ENCODE results near the gene ST7.
"Not testable (repeated sequence)": the region's sequence is repeated elsewhere in the genome, so short reads cannot be mapped to it uniquely, and the experiment has no call there.

ST7 gene

GRCh38 chr7:116929914-116930913, 23.1 kb upstream of the ST7 start:
- Histone ChIP-seq H3K36me3 (ENCODE audit: control insufficient read depth, low read depth, low read length) (no peaks in the 10 kb centered on the region), H3K4me3 (ENCODE audit: low read length) (no peak overlapping the region), H3K27ac (ENCODE audit: low read length) (no peak overlapping the region)

GRCh38 chr7:116932566-116932965, 20.7 kb upstream of the ST7 start:
- Histone ChIP-seq H3K4me1 (ENCODE audit: control insufficient read depth, low read depth, low read length) (peaks cover 1% of the 10 kb centered on the region), H3K4me3 (ENCODE audit: low read length) (no peak overlapping the region), H3K9ac (ENCODE audit: low read length) (no peak overlapping the region), H3K36me3 (ENCODE audit: control insufficient read depth, low read depth, low read length) (no peaks in the 10 kb centered on the region), H3K27ac (ENCODE audit: low read length) (no peak overlapping the region), H3K27me3 (ENCODE audit: control insufficient read depth, insufficient read depth, low read length) (peaks cover 9% of the 10 kb centered on the region), H3K9me3 (ENCODE audit: control insufficient read depth, low read depth, low read length) (no peaks in the 10 kb centered on the region)

More at GRCh38 chr7:116929914-116930913, 23.1 kb upstream of the ST7 start:
- no peak overlapping the region for H3K9ac ChIP-seq (ENCODE audit: low read length)
- peaks cover 9% of the 10 kb centered on the region for H3K27me3 ChIP-seq (ENCODE audit: control insufficient read depth, insufficient read depth, low read length)
- H3K4me1 ChIP-seq (ENCODE audit: control insufficient read depth, low read depth, low read length): peaks cover 5% of the 10 kb centered on the region
- H3K9me3 ChIP-seq (ENCODE audit: control insufficient read depth, low read depth, low read length): no peaks in the 10 kb centered on the region

DNA sequence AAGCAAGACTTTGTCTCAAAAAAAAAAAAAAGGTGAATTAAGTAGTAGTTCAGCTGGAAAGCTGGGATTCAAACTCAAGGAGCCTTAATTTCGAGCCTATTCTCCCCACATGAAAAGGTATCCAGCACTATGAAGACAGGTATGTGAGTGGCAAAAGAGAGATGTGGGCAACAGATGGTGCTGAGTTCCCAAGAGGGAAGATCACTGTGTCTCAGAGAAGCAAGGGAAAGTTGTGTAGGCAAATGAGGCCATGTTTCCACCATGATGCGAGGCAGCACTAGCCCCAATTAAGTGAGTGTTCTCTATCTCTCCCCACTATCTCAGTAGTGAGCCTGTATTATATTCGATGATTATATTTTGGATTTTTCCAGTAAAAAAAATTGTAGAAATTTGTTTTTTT, 19.8 kb upstream of the ST7 start:
- Histone ChIP-seq H3K4me1 (ENCODE audit: control insufficient read depth, low read depth, low read length) (no peaks in the 10 kb centered on the region), H3K9me3 (ENCODE audit: control insufficient read depth, low read depth, low read length) (no peaks in the 10 kb centered on the region), H3K36me3 (ENCODE audit: control insufficient read depth, low read depth, low read length) (no peaks in the 10 kb centered on the region), H3K27ac (ENCODE audit: low read length) (no peak overlapping the region), H3K27me3 (ENCODE audit: control insufficient read depth, insufficient read depth, low read length) (peaks cover 9% of the 10 kb centered on the region), H3K9ac (ENCODE audit: low read length) (no peak overlapping the region), H3K4me3 (ENCODE audit: low read length) (no peak overlapping the region)

GRCh38 chr7:116934580-116934979, 18.7 kb upstream of the ST7 start:
- Histone ChIP-seq H3K4me1 (ENCODE audit: control insufficient read depth, low read depth, low read length) (no peaks in the 10 kb centered on the region), H3K4me3 (ENCODE audit: low read length) (no peak overlapping the region)

DNA sequence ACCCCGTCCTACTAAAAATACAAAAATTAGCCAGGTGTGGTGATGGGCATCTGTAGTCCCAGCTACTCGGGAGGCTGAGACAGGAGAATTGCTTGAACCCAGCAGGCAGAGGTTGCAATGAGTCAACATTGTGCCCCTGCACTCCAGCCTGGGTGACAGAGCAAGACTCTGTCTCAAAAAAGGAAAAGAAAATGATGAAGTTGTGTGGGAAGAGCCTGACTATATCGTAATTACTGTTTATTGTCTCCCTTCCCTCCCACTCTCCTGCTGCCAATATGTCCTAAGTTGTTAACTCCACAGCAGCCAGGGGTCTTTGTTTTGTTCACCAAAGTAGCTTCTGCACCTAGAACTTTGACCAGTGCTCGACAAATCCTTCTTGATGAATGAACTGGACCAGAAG, 16.5 kb upstream of the ST7 start:
- not testable (repeated sequence) for H3K9me3 ChIP-seq (ENCODE audit: control insufficient read depth, low read depth, low read length); H3K4me1 ChIP-seq (ENCODE audit: control insufficient read depth, low read depth, low read length); H3K9ac ChIP-seq (ENCODE audit: low read length); H3K36me3 ChIP-seq (ENCODE audit: control insufficient read depth, low read depth, low read length); H3K27ac ChIP-seq (ENCODE audit: low read length); H3K27me3 ChIP-seq (ENCODE audit: control insufficient read depth, insufficient read depth, low read length); H3K4me3 ChIP-seq (ENCODE audit: low read length)

More at GRCh38 chr7:116934580-116934979, 18.7 kb upstream of the ST7 start:
- no peak overlapping the region for H3K27ac ChIP-seq (ENCODE audit: low read length)
- peaks cover 9% of the 10 kb centered on the region for H3K27me3 ChIP-seq (ENCODE audit: control insufficient read depth, insufficient read depth, low read length)
- H3K9me3 ChIP-seq (ENCODE audit: control insufficient read depth, low read depth, low read length): no peaks in the 10 kb centered on the region
- H3K36me3 ChIP-seq (ENCODE audit: control insufficient read depth, low read depth, low read length): no peaks in the 10 kb centered on the region
- no peak overlapping the region for H3K9ac ChIP-seq (ENCODE audit: low read length)

DNA sequence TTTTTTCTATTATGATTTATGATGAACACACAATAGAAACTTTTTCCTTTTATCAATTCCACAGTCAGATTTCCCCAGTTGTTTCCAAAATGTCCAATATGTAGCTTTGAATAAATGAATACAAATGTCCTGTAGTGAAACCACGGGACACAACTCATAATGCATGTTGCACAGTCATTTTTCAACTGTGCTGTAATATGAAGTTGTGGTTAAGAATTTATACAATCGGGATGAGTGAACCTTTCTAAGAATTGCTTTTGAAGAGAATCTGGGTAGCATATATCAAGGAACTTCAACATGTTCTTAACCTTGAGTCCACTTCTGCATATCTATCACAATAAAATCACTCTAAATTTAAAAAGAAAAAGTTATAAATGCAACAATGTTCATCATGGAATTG, 14.6 kb upstream of the ST7 start:
- Histone ChIP-seq H3K4me1 (ENCODE audit: control insufficient read depth, low read depth, low read length) (no peaks in the 10 kb centered on the region), H3K4me3 (ENCODE audit: low read length) (no peak overlapping the region), H3K9me3 (ENCODE audit: control insufficient read depth, low read depth, low read length) (no peaks in the 10 kb centered on the region), H3K9ac (ENCODE audit: low read length) (no peak overlapping the region), H3K36me3 (ENCODE audit: control insufficient read depth, low read depth, low read length) (no peaks in the 10 kb centered on the region), H3K27me3 (ENCODE audit: control insufficient read depth, insufficient read depth, low read length) (no peaks in the 10 kb centered on the region), H3K27ac (ENCODE audit: low read length) (no peak overlapping the region)

DNA sequence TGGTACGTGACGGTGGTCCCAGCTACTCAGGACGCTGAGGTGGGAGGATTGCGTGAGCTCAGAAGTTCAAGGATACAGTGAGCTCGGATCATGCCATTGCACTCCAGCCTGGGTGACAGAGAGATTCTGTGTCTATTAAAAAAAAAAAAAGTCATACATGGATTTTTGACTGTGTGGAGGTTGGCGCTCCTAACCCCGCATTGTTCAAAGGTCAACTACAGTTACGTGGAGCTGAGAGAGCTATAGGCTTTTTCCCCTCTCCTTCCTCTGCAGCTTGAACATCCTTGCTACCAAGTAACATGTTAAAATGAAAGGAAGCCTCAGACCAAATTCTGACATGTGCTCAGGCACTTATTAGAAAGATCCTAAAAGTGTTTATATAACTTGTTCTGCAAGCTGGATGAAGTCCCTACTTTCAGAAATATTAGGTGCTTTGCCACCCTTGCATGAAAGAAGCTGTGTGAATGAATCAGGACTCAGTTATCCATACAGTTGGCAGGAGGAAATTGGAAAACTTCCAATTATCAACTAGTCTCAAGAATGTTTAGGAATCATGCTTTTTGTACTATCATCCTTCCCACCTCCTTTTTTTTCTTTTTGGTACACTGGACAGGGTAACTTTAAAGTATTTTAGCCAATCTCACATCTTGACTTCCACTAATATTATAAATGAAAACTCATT, 12.5 kb upstream of the ST7 start:
- no peak overlapping the region for H3K9ac ChIP-seq (ENCODE audit: low read length)
- no peaks in the 10 kb centered on the region for H3K36me3 ChIP-seq (ENCODE audit: control insufficient read depth, low read depth, low read length)
- H3K4me3 ChIP-seq (ENCODE audit: low read length): no peak overlapping the region
- H3K4me1 ChIP-seq (ENCODE audit: control insufficient read depth, low read depth, low read length): no peaks in the 10 kb centered on the region
- H3K27ac ChIP-seq (ENCODE audit: low read length): no peak overlapping the region
- H3K9me3 ChIP-seq (ENCODE audit: control insufficient read depth, low read depth, low read length): no peaks in the 10 kb centered on the region
- no peaks in the 10 kb centered on the region for H3K27me3 ChIP-seq (ENCODE audit: control insufficient read depth, insufficient read depth, low read length)

- Histone ChIP-seq H3K27me3 (ENCODE audit: control insufficient read depth, insufficient read depth, low read length) (no peaks in the 10 kb centered on the region), H3K27ac (ENCODE audit: low read length) (no peak overlapping the region), H3K4me3 (ENCODE audit: low read length) (no peak overlapping the region), H3K36me3 (ENCODE audit: control insufficient read depth, low read depth, low read length) (no peaks in the 10 kb centered on the region), H3K9me3 (ENCODE audit: control insufficient read depth, low read depth, low read length) (no peaks in the 10 kb centered on the region), H3K9ac (ENCODE audit: low read length) (no peak overlapping the region), H3K4me1 (ENCODE audit: control insufficient read depth, low read depth, low read length) (no peaks in the 10 kb centered on the region)
These were observed 10.8 kb upstream of the ST7 start for GRCh38 chr7:116942504-116942903.

- no peak overlapping the region for H3K27ac ChIP-seq (ENCODE audit: low read length)
- H3K4me1 ChIP-seq (ENCODE audit: control insufficient read depth, low read depth, low read length): peaks cover 6% of the 10 kb centered on the region
- H3K9me3 ChIP-seq (ENCODE audit: control insufficient read depth, low read depth, low read length): no peaks in the 10 kb centered on the region
- H3K4me3 ChIP-seq (ENCODE audit: low read length): no peak overlapping the region
- H3K27me3 ChIP-seq (ENCODE audit: control insufficient read depth, insufficient read depth, low read length): no peaks in the 10 kb centered on the region
- H3K36me3 ChIP-seq (ENCODE audit: control insufficient read depth, low read depth, low read length): no peaks in the 10 kb centered on the region
- no peak overlapping the region for H3K9ac ChIP-seq (ENCODE audit: low read length)
These were observed 4.4 kb upstream of the ST7 start for GRCh38 chr7:116948934-116949333.

- Histone ChIP-seq H3K27me3 (ENCODE audit: control insufficient read depth, insufficient read depth, low read length) (peaks cover 5% of the 10 kb centered on the region), H3K4me1 (ENCODE audit: control insufficient read depth, low read depth, low read length) (peaks cover 12% of the 10 kb centered on the region), H3K9me3 (ENCODE audit: control insufficient read depth, low read depth, low read length) (no peaks in the 10 kb centered on the region), H3K9ac (ENCODE audit: low read length) (no peak overlapping the region), H3K4me3 (ENCODE audit: low read length) (no peak overlapping the region), H3K36me3 (ENCODE audit: control insufficient read depth, low read depth, low read length) (no peaks in the 10 kb centered on the region), H3K27ac (ENCODE audit: low read length) (no peak overlapping the region)
These were observed 3.1 kb upstream of the ST7 start for GRCh38 chr7:116949941-116950801.

DNA sequence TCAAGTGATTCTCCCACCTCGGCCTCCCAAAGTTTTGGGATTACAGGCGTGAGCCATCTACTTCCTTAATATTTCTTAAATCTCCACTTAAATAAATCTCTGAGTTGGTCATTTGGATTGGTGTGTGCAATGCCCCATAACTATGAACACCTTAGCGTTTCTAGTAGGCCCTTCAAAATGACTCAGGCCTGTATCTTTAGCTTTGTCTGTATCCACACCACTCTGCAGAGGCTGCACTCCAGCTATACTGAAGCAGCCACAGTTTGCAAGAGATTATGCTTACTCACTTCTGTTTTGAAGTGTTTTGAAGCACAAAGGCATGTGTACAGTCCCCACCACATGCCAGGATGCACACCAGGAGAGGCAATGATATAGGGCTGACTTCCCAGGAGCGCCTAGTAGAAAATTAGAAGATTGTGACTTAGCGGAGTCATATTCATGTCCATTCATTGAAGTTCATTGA, 2.4 kb upstream of the ST7 start:
- peaks cover 18% of the 10 kb centered on the region for H3K4me1 ChIP-seq (ENCODE audit: control insufficient read depth, low read depth, low read length)
- peaks cover 5% of the 10 kb centered on the region for H3K27me3 ChIP-seq (ENCODE audit: control insufficient read depth, insufficient read depth, low read length)
- no peaks in the 10 kb centered on the region for H3K9me3 ChIP-seq (ENCODE audit: control insufficient read depth, low read depth, low read length)
- no peak overlapping the region for H3K4me3 ChIP-seq (ENCODE audit: low read length)
- no peaks in the 10 kb centered on the region for H3K36me3 ChIP-seq (ENCODE audit: control insufficient read depth, low read depth, low read length)
- no peak overlapping the region for H3K27ac ChIP-seq (ENCODE audit: low read length)
- H3K9ac ChIP-seq (ENCODE audit: low read length): no peak overlapping the region

Measured in iPS-18a (cell line).